B cell (primary cell): Measurements from ENCODE around the gene WDR5B. TPM values are rescaled to one million over a fixed set of nuclear protein-coding genes. Genes with fewer than 3 reads are reported as not detected.

Experiments
- ATAC-seq: fragments of 200-7000 bp; cut with Tn5 transposase; one replicate; pipeline ENCODE4 v1.10.0; 2021; ENCODE audit warnings: low read depth, mild to moderate bottlenecking, moderate number of reproducible peaks, moderate library complexity
- CTCF ChIA-PET: fragments of 350-600 bp; sonication (Branson Sonifier 250); formaldehyde crosslinking; loops from one replicate; lab custom pipeline; 2021; ENCODE audit warnings: antibody characterized with exemption, inconsistent platforms; lab: Charles Lee
- POLR2A ChIA-PET: fragments of 350-600 bp; sonication (Branson Sonifier 250); formaldehyde crosslinking; loops from one replicate; lab custom pipeline; 2021; ENCODE audit warnings: antibody characterized with exemption; lab: Charles Lee
- DNase-seq: peaks from one replicate; pipeline ENCODE4 v3.0.0; 2013
- H2AFZ ChIP-seq: 2 replicates; pipeline ENCODE4 v1.6.1; 2012; ENCODE audit warnings: mild to moderate bottlenecking, low read depth, low read length; ENCODE audit not compliant: insufficient read depth, poor library complexity, severe bottlenecking
- H3K27ac ChIP-seq, 2 donors: 1 replicate in 1 of 2; 2 replicates in 1 of 2; pipeline ENCODE4 v1.5.1; 2012 to 2013; ENCODE audit warnings: low read length in 2 of 2, mild to moderate bottlenecking in 2 of 2, moderate library complexity in 1 of 2
- H3K27me3 ChIP-seq, 4 experiments: fragments of 200-600 bp in 1 of 4; sonication (generic) in 1 of 4; replicated peaks in 1 of 4; 1 replicate in 2 of 4; 2 replicates in 2 of 4; pipeline versions ENCODE4 v1.6.1 to v1.7.0; 2013 to 2016; ENCODE audit warnings: low read length in 3 of 4, mild to moderate bottlenecking in 2 of 4, mixed read lengths in 1 of 4, moderate library complexity in 1 of 4; ENCODE audit not compliant: insufficient read depth in 4 of 4, control insufficient read depth in 3 of 4; ENCODE audit errors: control extremely low read depth in 1 of 4
- H3K36me3 ChIP-seq, 2 experiments: replicated peaks in 1 of 2; 1 replicate in 1 of 2; 2 replicates in 1 of 2; pipeline versions ENCODE4 v1.6.1 to v1.7.1; 2013; ENCODE audit warnings: low read length in 1 of 2; ENCODE audit not compliant: insufficient read depth in 2 of 2, control insufficient read depth in 1 of 2; ENCODE audit errors: control extremely low read depth in 1 of 2, extremely low read depth in 1 of 2
- H3K4me1 ChIP-seq, 2 donors: fragments of 200-600 bp in 1 of 2; sonication (generic) in 1 of 2; 1 replicate in 1 of 2; 2 replicates in 1 of 2; pipeline versions ENCODE4 v1.5.1 to v1.6.1; 2013 to 2017; ENCODE audit warnings: low read length in 2 of 2; ENCODE audit not compliant: control insufficient read depth in 2 of 2, insufficient read depth in 2 of 2
- H3K4me2 ChIP-seq: replicated peaks from 2 replicates; pipeline ENCODE3; 2012; ENCODE audit warnings: mild to moderate bottlenecking, low read depth, low read length; ENCODE audit not compliant: poor library complexity, severe bottlenecking
- H3K4me3 ChIP-seq, 5 experiments: fragments of 200-600 bp in 1 of 5; sonication (generic) in 1 of 5; 1 replicate in 3 of 5; 2 replicates in 2 of 5; pipeline versions ENCODE4 v1.5.1 to v1.7.0; 2011 to 2016; ENCODE audit warnings: low read length in 4 of 5, mild to moderate bottlenecking in 4 of 5, low read depth in 2 of 5, control low read depth in 1 of 5, moderate library complexity in 1 of 5; ENCODE audit not compliant: insufficient read depth in 1 of 5; ENCODE audit errors: control extremely low read depth in 1 of 5, extremely low read depth in 1 of 5
- H3K79me2 ChIP-seq: fragments of 200-600 bp; sonication (generic); one replicate; pipeline ENCODE4 v1.6.0; 2016; ENCODE audit warnings: low read length; ENCODE audit not compliant: control insufficient read depth, insufficient read depth
- H3K9ac ChIP-seq: fragments of 200-600 bp; sonication (generic); 2 replicates; pipeline ENCODE4 v1.6.1; 2017; ENCODE audit warnings: mild to moderate bottlenecking, low read length, moderate library complexity
- H3K9me3 ChIP-seq, 3 donors: one replicate each; pipeline versions ENCODE4 v1.6.1 to v1.7.1; 2013; ENCODE audit warnings: low read length in 2 of 3; ENCODE audit not compliant: control insufficient read depth in 2 of 3, insufficient read depth in 1 of 3; ENCODE audit errors: control extremely low read depth in 1 of 3
- H4K20me1 ChIP-seq: 2 replicates; pipeline ENCODE4 v1.6.0; 2012; ENCODE audit warnings: mild to moderate bottlenecking, low read length; ENCODE audit not compliant: insufficient read depth, control insufficient read depth, poor library complexity, severe bottlenecking
- H3K27ac Mint-ChIP-seq: one replicate; pipeline ENCODE4 v1.8.0; 2021; ENCODE audit warnings: mixed read lengths
- H3K27me3 Mint-ChIP-seq: one replicate; pipeline ENCODE4 v1.8.0; 2021; ENCODE audit warnings: mixed read lengths
- H3K4me1 Mint-ChIP-seq: one replicate; pipeline ENCODE4 v1.8.0; 2021; ENCODE audit warnings: mixed read lengths
- H3K4me3 Mint-ChIP-seq: one replicate; pipeline ENCODE4 v1.8.0; 2021; ENCODE audit warnings: mixed read lengths
- H3K9me3 Mint-ChIP-seq: one replicate; pipeline ENCODE4 v1.8.0; 2022; ENCODE audit warnings: mixed read lengths; ENCODE audit not compliant: insufficient read depth
- EZH2 ChIP-seq: IDR thresholded peaks from 2 replicates; pipeline ENCODE4 v1.6.1; 2012; ENCODE audit warnings: borderline replicate concordance, low read depth, mild to moderate bottlenecking, moderate library complexity, low read length; ENCODE audit not compliant: insufficient read depth, poor library complexity, severe bottlenecking
- WGBS: methylation state at CpG from one replicate; pipeline ENCODE4 v1.1.5; 2013; ENCODE audit warnings: missing lambda C conversion rate; ENCODE audit not compliant: insufficient coverage; 5-methylcytosine and 5-hydroxymethylcytosine counted together
- intact Hi-C: fragments of 100-400 bp; cut with micrococcal nuclease; formaldehyde crosslinking; loops from one replicate; pipeline ENCODE4 v1.10.0; 2022
- polyA plus RNA-seq: library from polyadenylated mRNA; depleted of rRNA; stranded (reverse); fragments of >200 nt; gene quantifications from 2 replicates; pipeline ENCODE4 v1.2.3, GENCODE V29; 2012
- total RNA-seq, 2 donors: library from RNA; stranded (reverse); fragments of 120-200 nt in 1 of 2; gene quantifications; 1 replicate in 1 of 2; 2 replicates in 1 of 2; pipeline versions ENCODE4 v1.2.3 to v1.2.4, GENCODE V29; 2013 to 2022
- TF ChIP-seq, protein P1 (sequence below): fragments of 200-600 bp; IDR thresholded peaks from one replicate; pipeline ENCODE4 v1.8.0; 2022; ENCODE audit warnings: antibody characterized with exemption, mild to moderate bottlenecking

Gene WDR5B
- total and polyA plus RNA-seq, 2 donors (not counting 1 experiment from before 2014, with no cell fraction given): 3.5 to 11.6 TPM

DNA sequence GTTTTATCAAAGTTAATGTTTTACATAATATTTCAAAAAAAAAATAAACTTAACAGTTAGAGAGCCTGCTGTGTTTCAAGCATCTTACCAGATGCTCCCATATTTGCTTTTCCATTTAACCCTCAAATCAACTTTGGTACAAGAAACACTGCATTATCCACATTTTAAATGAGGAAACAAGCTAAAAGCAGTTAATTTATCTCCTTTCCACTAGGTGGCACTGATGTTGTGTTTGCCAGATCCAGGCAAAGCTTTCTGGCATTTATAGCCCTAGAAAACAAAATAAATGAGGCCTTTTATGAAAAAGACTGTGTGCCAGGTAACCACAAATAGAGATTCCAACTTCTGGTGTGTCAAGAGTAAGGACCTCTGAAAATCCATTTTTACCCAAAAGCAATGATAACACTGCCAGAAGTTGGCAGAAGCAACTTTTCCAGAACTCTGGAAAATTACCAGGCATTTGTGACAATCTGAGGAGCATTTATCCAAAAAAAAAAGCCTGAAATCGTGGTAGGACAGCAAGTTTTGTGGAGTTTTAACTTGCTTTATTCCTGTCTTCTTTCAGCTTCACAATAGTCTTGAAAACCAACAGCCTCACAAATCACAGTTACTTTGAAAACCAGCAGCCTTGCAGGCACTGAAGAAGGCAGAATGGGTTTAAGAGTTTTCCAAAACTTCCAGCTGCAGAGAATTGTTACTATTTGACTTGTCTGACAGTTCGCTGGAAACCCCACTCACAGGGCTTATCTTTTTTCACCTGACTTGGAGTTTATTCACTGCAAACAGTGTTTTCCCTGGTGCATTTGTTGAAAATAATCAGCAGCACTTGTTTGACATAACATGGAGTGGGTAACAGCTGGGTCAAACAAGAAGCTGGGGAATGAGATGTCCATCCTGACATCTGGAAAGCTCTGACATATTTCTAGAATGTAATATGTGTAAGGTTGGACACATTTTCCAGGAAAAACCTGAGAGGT lies 22.7 kb downstream of the WDR5B start:
- 100% methylated on average over 1 of the region's 2 CpGs for WGBS
- ChIA-PET POLR2A (interaction anchor here (0.6 to 1.0 kb wide), 3 partner anchors 9 to 206 kb away, joined by 3 to 4 read pairs (median 3); partner anchors contain the start of gene FAM162A), CTCF (interaction anchor here (0.5 to 3.2 kb wide), 29 partner anchors 9 to 847 kb away, joined by 3 to 38 read pairs (median 4); partner anchors contain the start of genes FAM162A, KPNA1, MIX23 and PARP14)
- TF ChIP-seq, protein P1, sequence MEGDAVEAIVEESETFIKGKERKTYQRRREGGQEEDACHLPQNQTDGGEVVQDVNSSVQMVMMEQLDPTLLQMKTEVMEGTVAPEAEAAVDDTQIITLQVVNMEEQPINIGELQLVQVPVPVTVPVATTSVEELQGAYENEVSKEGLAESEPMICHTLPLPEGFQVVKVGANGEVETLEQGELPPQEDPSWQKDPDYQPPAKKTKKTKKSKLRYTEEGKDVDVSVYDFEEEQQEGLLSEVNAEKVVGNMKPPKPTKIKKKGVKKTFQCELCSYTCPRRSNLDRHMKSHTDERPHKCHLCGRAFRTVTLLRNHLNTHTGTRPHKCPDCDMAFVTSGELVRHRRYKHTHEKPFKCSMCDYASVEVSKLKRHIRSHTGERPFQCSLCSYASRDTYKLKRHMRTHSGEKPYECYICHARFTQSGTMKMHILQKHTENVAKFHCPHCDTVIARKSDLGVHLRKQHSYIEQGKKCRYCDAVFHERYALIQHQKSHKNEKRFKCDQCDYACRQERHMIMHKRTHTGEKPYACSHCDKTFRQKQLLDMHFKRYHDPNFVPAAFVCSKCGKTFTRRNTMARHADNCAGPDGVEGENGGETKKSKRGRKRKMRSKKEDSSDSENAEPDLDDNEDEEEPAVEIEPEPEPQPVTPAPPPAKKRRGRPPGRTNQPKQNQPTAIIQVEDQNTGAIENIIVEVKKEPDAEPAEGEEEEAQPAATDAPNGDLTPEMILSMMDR: peak; percentile 94
- TF ChIP-seq EZH2: no peak
- Mint-ChIP-seq H3K4me1 (peaks cover 13% of the 10 kb centered on the region), H3K4me3 (no peak overlapping the region), H3K27ac (no peak overlapping the region), H3K27me3 (no peaks in the 10 kb centered on the region), H3K9me3 (no peaks in the 10 kb centered on the region)
- Histone ChIP-seq H3K27ac (no peak overlapping the region), H3K9me3 (no peaks in the 10 kb centered on the region), H3K4me2 (no peak overlapping the region), H3K4me1 (no peaks in the 10 kb centered on the region), H3K79me2 (peaks cover 14% of the 10 kb centered on the region), H3K9ac (no peak overlapping the region), H3K36me3 (no peaks in the 10 kb centered on the region), H3K27me3 (no peaks in the 10 kb centered on the region), H4K20me1 (no peaks in the 10 kb centered on the region), H2AFZ (no peak overlapping the region), H3K4me3 (no peak overlapping the region)
- ATAC-seq: no peak
- intact Hi-C loops: loop anchor here (1.0 to 10.0 kb wide), 3 partner anchors 62 to 636 kb away; no protein-coding TSS in a partner anchor
- peak; percentile 66 for DNase-seq
